DLD1 (cell line): ENCODE results near the gene GNL3.
"Not testable (repeated sequence)": the region's sequence is repeated elsewhere in the genome, so short reads cannot be mapped to it uniquely, and the experiment has no call there.

Source experiments
- in situ Hi-C: cut with HindIII; loops from 2 replicates; pipeline ENCODE4 v1.10.0; 2017; ENCODE audit warnings: low sequenced_read_pairs

GNL3 gene

DNA sequence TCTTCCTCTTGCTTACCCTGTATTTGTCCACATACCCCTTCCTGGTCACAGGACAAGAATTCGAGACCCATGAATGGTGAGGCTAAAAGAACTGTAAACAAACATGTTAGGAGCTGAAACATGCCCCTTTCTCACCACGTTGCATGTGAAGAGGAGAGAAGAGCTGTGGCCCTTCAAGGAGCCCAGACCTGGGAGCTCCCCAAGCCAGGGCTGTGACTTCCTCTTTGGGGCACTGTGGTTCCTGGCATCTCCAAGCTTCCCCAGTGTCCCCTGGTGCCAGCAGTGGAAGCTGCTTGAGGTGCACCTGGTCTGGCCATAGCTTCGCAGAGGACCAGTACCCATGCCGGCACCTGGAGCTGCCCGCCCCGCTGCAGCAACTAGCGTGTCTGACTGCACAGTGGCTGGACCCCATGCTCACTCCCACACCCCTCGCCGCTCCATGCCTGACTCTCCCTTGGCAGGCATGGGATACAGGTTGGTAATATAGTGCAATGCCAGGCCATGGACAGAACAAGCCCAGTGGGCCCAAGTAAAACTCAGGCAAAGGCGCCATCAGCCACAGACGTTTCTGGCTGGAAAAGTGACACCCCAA is 30.0 kb downstream of the GNL3 start:
- in situ Hi-C loops = no loop called here

DNA sequence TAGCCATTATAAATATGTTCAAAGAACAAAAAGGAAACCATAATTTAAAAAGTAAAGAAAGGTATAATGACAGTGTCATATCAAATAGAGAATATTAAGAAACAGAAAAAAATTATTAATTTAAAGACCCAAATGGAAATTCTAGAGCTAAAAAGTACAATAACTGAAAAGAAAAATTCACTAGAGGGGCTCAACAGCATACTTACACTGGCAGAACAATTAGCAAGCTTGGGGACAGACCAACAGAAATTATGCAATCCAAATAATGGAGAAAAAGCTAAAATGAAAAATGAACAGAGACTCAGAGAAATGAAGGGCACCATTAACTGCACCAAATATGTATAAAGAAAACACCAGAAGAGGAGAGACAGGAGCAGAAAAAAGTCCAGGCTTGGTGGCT is 33.8 kb downstream of the GNL3 start:
- in situ Hi-C loops = no loop called here

DNA sequence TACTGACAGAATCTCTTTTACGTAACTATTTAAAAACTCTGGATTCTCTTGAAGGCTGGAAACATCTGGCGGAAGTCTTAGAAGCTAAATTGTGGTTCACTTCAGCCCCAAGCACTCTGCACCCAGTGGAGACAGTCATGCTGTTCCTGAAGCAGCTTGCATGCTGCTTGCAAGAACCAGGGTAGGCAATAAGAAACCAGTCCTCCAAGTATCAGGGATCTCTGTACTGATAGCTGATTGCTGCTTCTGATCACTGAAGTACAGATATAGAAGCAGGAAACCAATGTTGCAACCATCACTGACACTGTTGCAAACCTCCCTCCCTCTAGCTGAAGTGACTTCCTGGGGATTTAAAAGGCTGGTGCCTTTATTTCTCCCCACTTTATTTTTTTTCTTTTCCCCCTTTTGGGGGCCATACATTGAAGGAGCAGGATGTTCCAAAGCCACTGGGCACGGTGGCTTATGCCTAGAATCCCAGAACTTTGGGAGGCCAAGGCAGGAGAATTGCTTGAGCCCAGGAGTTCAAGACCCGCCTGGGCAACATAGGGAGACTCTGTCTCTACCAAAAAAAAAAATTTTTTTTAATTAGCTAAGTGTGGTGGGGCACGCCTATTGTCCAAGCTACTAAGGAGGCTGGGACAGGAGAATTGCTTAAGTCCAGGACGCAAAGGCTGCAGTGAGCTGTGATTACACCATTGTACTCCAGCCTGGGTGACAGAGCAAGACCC is 35.3 kb downstream of the GNL3 start:
- in situ Hi-C loops = no loop called here

DNA sequence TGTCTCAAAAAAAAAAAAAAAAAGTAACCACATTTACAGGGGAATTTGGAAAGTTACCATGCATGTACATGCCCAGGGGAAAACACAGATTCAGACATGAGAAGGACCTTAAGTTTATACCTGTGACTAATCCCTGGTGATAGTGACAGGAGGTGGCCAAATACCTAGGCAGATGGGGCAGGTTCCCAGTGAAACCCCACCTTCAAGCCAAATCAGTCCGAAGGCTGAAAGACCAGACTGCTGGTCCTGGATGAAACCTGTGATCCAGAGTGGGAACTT is 35.8 kb downstream of the GNL3 start:
- in situ Hi-C loops = no loop called here

DNA sequence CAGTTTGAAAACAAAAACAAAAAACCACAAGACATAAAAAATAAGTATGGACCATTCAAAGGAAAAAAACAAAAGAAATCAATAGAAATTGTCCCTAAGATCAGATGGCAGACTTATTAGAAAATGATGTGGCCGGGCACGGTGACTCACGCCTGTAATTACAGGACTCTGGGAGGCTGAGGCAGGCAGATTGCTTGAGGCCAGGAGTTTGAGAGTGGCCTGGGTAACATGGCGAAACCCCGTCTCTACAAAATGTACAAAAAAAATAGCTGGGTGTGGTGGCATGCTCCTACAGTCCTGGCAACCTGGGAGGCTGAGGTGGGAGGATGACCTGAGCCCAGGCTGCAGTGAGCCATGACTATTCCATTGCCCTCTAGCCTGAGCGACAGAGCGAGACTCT is 36.7 kb downstream of the GNL3 start:
- in situ Hi-C loops = no loop called here

DNA sequence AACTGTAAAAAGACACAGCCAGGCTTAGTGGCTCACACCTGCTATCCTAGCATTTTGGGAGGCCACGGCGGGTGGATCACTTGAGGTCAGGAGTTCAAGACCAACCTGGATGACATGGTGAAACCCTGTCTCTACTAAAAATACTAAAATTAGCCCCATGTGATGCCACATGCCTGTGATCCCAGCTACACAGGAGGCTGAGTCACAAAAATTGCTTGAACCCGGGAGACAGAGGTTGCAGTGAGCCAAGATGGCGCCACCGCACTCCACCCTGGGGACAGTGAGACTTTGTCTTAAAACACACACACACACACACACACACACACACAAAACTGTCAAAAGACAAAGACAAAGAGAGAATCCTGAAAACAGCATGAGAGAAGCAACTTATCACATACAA is 38.1 kb downstream of the GNL3 start:
- in situ Hi-C loops = no loop called here

DNA sequence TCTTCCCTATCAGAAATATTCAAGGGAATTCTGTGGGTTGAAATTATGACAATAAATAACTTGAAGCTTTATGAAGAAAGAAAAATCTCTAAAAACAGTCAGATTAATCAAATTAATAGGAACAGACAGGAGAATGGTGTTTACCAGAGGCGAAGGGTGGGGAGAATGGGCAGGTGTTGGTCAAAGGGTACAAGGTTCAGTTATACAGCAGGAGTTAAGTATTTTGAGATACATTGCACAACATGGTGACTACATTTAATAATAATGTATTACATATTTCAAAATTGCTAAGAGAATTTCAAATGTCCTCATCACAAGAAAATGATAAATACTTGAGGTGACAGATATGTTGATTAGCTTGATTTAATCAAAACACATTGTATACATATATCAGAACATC is 38.7 kb downstream of the GNL3 start:
- in situ Hi-C loops = no loop called here

DNA sequence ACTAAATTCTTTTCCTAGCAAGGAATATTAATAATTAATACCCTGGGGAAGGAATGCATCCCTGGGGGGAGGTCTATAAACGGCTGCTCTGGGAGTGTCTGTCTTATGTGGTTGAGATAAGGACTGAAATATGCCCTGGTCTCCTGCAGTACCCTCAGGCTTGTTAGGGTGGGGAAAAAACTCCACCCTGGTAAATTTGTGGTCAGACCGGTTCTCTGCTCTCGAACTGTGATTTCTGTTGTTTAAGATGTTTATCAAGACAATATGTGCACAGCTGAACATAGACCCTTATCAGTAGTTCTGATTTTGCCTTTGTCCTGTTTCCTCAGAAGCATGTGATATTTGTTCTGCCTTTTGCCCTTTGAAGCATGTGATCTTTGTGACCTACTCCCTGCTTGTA is 42.9 kb downstream of the GNL3 start:
- in situ Hi-C loops = not testable (repeated sequence)

DNA sequence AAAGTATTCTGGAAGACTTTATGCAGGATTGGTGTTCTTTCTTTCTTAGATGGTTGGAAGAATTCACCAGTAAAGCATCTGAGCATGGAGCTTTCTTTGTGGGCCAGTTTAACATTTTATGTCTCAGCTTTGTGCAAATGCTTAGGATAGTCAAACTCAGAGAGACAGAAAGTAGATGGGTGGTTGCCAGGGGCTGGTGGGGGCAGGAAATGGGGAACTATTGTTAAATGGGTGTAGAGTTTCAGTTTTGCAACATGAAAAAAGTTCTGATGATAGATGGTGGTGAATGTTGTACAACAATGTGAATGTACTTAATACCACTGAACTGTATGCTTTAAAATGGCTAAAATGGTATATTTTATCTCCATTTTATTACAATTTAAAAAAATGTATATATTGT is 44.8 kb downstream of the GNL3 start:
- in situ Hi-C loops = no loop called here

DNA sequence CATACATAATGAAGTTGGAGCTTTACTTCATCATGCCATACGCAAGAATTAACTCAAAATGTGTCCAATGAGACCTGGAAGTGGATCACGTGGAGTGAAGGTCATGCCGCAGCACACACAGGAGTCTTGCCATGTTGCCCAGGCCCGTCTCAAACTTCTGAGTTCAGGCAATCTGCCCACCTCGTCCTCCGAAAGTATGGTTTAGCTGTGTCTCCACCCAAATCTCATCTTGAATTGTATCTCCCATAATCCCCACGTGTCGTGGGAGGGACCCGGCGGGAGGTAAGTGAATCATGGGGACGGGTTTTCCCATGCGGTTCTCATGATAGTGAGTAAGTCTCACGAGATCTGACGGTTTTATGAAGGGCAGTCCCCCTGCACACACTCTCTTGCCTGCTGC is 45.8 kb downstream of the GNL3 start:
- in situ Hi-C loops = no loop called here

DNA sequence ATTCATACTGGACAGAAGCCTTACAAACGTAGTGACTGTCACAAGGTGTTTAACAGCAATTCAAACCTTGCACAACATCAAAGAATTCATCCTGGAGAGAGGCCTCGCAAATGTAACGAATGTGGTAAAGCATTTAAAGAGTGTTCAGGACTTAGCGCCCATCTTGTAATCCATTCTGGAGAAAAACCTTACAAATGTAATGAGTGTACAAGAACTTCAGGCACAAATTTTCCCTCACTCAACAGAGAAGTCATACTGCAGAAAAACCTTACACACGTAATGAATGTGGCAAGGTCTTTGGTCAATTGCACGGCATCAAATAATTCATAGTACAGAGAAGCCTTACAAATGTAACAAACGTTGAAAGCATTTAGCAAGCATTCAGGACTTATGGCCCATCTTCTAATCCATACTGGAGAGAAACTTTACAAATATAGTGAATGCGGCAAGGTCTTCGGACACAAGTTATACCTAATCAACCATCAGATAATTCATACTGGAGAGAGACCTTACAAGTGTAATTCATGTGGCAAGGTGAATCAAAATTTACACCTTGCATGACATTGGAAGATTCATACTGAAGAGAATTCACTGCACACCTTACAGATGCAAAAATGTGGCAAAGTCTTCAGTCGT is 47.5 kb downstream of the GNL3 start:
- in situ Hi-C loops = no loop called here

DNA sequence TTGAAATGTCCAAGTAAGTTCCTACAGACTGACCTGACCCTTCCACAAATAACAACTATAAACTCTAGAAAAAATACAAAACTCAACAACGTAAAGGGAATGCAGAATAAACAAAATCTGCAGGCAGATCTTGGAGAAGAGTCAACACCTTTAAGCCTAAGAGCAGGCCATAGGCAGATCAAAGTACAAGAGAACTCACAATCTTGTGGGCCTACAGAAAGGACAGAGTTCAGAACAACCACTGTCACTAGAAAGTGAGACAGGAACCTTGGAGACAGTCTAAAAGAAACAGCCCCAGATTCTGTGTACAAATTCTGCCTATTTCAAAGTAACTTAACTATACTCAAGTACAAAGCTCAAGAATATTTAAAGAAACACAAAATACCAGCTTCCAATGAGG is 53.9 kb downstream of the GNL3 start:
- in situ Hi-C loops = no loop called here

DNA sequence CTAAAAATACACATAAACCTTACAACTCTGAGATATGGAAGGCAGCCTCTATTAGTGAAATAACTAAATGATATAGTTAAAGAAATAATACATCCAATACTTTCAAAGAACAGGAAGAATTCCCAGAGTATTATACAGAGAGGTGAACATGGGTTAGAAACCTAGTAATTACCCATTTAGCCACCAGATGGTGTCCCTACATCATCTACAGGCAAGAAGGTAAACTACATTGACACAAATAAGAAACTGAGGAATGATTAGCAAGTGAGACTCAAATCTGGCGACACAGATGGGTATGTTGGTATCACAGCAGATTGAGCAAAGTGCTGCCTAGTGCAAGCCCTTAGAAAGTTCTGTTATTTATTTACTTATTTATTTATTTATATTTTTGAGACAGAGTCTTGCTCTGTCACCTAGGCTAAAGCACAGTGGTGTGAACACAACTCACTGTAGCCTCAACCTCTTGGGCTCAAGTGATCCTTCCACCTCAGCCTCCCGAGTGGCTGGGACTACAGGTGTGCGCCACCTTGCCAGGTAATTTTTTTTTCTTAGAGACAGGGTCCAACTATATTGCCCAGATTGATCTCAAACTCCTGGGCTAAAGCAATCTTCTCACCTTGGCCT is 56.7 kb downstream of the GNL3 start:
- in situ Hi-C loops = no loop called here

DNA sequence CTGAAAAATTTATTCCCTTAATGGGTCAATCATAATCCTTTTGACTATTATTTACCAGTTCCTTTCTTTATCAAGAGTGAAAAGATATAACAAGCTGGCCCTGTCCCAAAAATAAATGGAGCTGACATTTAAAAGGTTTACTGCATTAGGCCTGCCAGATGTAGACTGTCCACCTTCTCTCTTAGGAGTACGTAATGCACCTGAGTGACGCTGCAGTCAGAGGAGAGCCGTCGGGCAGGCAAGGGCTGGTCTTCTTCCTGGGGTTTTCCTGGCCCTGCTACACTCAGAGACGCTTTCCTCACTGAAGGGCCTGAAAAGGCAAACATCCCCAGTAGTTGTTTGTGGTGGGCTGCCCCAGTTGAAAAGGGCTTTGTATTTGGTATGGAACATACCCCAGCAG is 57.3 kb downstream of the GNL3 start:
- in situ Hi-C loops = no loop called here

DNA sequence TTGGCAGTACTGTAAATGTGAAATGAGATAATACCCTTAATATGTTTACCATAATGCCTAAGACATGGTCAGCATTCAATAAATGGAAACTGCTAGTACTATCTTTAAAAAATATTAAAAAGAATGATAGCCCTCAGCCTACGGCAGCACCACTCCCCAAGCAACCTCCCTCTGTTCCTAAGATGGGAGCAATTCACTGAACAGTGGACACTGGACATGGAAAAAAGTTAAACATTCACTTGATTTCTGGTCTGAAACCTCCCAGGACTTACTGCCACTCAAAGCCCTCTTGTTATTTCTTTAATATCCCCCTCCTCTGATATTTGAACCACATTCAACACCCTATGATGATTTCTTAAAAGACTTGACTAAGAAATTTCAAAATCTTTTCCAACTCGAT is 57.9 kb downstream of the GNL3 start:
- in situ Hi-C loops = no loop called here
